ENCODE data around the gene TACC2. TPM values are rescaled to one million over a fixed set of nuclear protein-coding genes. Genes with fewer than 3 reads are reported as not detected.

Gene TACC2
- total and polyA plus RNA-seq, 2 donors (not counting 1 experiment from before 2014, with no cell fraction given), result not detected

GRCh38 chr10:121941532-121941931 is 47.4 kb upstream of the TACC2 start:
- no peak overlapping the region for H3K4me3 ChIP-seq (ENCODE audit: control extremely low read depth in 1 of 5, extremely low read depth in 1 of 5, insufficient read depth in 1 of 5, low read depth in 2 of 5, low read length in 4 of 5)
- H3K4me3 Mint-ChIP-seq, result no peak overlapping the region
- no peak overlapping the region for H3K27ac ChIP-seq (ENCODE audit: low read length in 2 of 2)
- ATAC-seq (ENCODE audit: low read depth) (no peak), DNase-seq (no peak)
- no peak overlapping the region for H3K9ac ChIP-seq (ENCODE audit: low read length)
- no peaks in the 10 kb centered on the region for H3K27me3 ChIP-seq (replicated peaks in 1 of 4; ENCODE audit: control extremely low read depth in 1 of 4, control insufficient read depth in 3 of 4, insufficient read depth in 4 of 4, low read length in 3 of 4)
- no peaks in the 10 kb centered on the region for H3K4me1 Mint-ChIP-seq
- H2AFZ ChIP-seq (ENCODE audit: insufficient read depth, low read depth, low read length, poor library complexity, severe bottlenecking), result no peak overlapping the region
- no peaks in the 10 kb centered on the region for H3K36me3 ChIP-seq (replicated peaks in 1 of 2; ENCODE audit: control extremely low read depth in 1 of 2, control insufficient read depth in 1 of 2, extremely low read depth in 1 of 2, insufficient read depth in 2 of 2, low read length in 1 of 2)
- no peaks in the 10 kb centered on the region for H4K20me1 ChIP-seq (ENCODE audit: control insufficient read depth, insufficient read depth, low read length, poor library complexity, severe bottlenecking)
- H3K9me3 ChIP-seq (ENCODE audit: control extremely low read depth in 1 of 3, control insufficient read depth in 2 of 3, insufficient read depth in 1 of 3, low read length in 2 of 3), result no peaks in the 10 kb centered on the region
- POLR2A ChIA-PET, result no interaction called here
- WGBS (ENCODE audit: insufficient coverage), result 86% methylated on average over 3 of the region's 3 CpGs
- H3K4me1 ChIP-seq (ENCODE audit: control insufficient read depth in 2 of 2, insufficient read depth in 2 of 2, low read length in 2 of 2), result no peaks in the 10 kb centered on the region
- TF ChIP-seq CTCF (IDR thresholded peaks at IDR 0.05) (no peak), EZH2 (IDR thresholded peaks at IDR 0.05; ENCODE audit: borderline replicate concordance, insufficient read depth, low read depth, low read length, poor library complexity, severe bottlenecking) (no peak)
- no peaks in the 10 kb centered on the region for H3K9me3 Mint-ChIP-seq (ENCODE audit: insufficient read depth)
- intact Hi-C loops (cut with micrococcal nuclease), result no loop called here
- H3K79me2 ChIP-seq (ENCODE audit: control insufficient read depth, insufficient read depth, low read length), result no peaks in the 10 kb centered on the region
- H3K27me3 Mint-ChIP-seq, result peaks cover 6% of the 10 kb centered on the region
- no peak overlapping the region for H3K4me2 ChIP-seq (replicated peaks; ENCODE audit: low read depth, low read length, poor library complexity, severe bottlenecking)
- H3K27ac Mint-ChIP-seq, result no peak overlapping the region
- CTCF ChIA-PET, result no interaction called here

- no CpG with 5 or more reads among the region's 2 CpGs for WGBS (ENCODE audit: insufficient coverage)
- Histone ChIP-seq H3K4me1 (ENCODE audit: control insufficient read depth in 2 of 2, insufficient read depth in 2 of 2, low read length in 2 of 2) (no peaks in the 10 kb centered on the region), H3K9ac (ENCODE audit: low read length) (no peak overlapping the region), H3K4me2 (replicated peaks; ENCODE audit: low read depth, low read length, poor library complexity, severe bottlenecking) (no peak overlapping the region), H3K4me3 (ENCODE audit: control extremely low read depth in 1 of 5, extremely low read depth in 1 of 5, insufficient read depth in 1 of 5, low read depth in 2 of 5, low read length in 4 of 5) (no peak overlapping the region), H3K27ac (ENCODE audit: low read length in 2 of 2) (no peak overlapping the region), H3K36me3 (replicated peaks in 1 of 2; ENCODE audit: control extremely low read depth in 1 of 2, control insufficient read depth in 1 of 2, extremely low read depth in 1 of 2, insufficient read depth in 2 of 2, low read length in 1 of 2) (no peaks in the 10 kb centered on the region), H3K9me3 (ENCODE audit: control extremely low read depth in 1 of 3, control insufficient read depth in 2 of 3, insufficient read depth in 1 of 3, low read length in 2 of 3) (no peaks in the 10 kb centered on the region), H3K27me3 (replicated peaks in 1 of 4; ENCODE audit: control extremely low read depth in 1 of 4, control insufficient read depth in 3 of 4, insufficient read depth in 4 of 4, low read length in 3 of 4) (no peaks in the 10 kb centered on the region), H3K79me2 (ENCODE audit: control insufficient read depth, insufficient read depth, low read length) (no peaks in the 10 kb centered on the region), H4K20me1 (ENCODE audit: control insufficient read depth, insufficient read depth, low read length, poor library complexity, severe bottlenecking) (no peaks in the 10 kb centered on the region), H2AFZ (ENCODE audit: insufficient read depth, low read depth, low read length, poor library complexity, severe bottlenecking) (no peak overlapping the region)
- Mint-ChIP-seq H3K27me3 (peaks cover 3% of the 10 kb centered on the region), H3K27ac (no peak overlapping the region), H3K4me3 (no peak overlapping the region), H3K4me1 (no peaks in the 10 kb centered on the region), H3K9me3 (ENCODE audit: insufficient read depth) (no peaks in the 10 kb centered on the region)
- ChIA-PET CTCF (no interaction called here), POLR2A (no interaction called here)
- no peak for ATAC-seq (ENCODE audit: low read depth)
- TF ChIP-seq EZH2 (IDR thresholded peaks at IDR 0.05; ENCODE audit: borderline replicate concordance, insufficient read depth, low read depth, low read length, poor library complexity, severe bottlenecking), result no peak
- no peak for TF ChIP-seq CTCF (IDR thresholded peaks at IDR 0.05)
- intact Hi-C loops (cut with micrococcal nuclease), result no loop called here
- no peak for DNase-seq
These were observed 46.1 kb upstream of the TACC2 start for GRCh38 chr10:121942749-121943416.

Measured in B cell (primary cell).